ENCODE results near the gene NUAK2.

- peak; percentile 93 for TF ChIP-seq EP300 (conservative IDR thresholded peaks at IDR 0.05; ENCODE audit: poor library complexity, severe bottlenecking)
- TF ChIP-seq, protein P1, sequence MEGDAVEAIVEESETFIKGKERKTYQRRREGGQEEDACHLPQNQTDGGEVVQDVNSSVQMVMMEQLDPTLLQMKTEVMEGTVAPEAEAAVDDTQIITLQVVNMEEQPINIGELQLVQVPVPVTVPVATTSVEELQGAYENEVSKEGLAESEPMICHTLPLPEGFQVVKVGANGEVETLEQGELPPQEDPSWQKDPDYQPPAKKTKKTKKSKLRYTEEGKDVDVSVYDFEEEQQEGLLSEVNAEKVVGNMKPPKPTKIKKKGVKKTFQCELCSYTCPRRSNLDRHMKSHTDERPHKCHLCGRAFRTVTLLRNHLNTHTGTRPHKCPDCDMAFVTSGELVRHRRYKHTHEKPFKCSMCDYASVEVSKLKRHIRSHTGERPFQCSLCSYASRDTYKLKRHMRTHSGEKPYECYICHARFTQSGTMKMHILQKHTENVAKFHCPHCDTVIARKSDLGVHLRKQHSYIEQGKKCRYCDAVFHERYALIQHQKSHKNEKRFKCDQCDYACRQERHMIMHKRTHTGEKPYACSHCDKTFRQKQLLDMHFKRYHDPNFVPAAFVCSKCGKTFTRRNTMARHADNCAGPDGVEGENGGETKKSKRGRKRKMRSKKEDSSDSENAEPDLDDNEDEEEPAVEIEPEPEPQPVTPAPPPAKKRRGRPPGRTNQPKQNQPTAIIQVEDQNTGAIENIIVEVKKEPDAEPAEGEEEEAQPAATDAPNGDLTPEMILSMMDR (IDR thresholded peaks at IDR 0.05; ENCODE audit: poor library complexity, severe bottlenecking) = no peak
Observed at GRCh38 chr1:205350691-205351141, 29.2 kb upstream of the NUAK2 start.
